Measurements from ENCODE around the gene SPDYE6.

- TF ChIP-seq, protein P1, sequence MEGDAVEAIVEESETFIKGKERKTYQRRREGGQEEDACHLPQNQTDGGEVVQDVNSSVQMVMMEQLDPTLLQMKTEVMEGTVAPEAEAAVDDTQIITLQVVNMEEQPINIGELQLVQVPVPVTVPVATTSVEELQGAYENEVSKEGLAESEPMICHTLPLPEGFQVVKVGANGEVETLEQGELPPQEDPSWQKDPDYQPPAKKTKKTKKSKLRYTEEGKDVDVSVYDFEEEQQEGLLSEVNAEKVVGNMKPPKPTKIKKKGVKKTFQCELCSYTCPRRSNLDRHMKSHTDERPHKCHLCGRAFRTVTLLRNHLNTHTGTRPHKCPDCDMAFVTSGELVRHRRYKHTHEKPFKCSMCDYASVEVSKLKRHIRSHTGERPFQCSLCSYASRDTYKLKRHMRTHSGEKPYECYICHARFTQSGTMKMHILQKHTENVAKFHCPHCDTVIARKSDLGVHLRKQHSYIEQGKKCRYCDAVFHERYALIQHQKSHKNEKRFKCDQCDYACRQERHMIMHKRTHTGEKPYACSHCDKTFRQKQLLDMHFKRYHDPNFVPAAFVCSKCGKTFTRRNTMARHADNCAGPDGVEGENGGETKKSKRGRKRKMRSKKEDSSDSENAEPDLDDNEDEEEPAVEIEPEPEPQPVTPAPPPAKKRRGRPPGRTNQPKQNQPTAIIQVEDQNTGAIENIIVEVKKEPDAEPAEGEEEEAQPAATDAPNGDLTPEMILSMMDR (conservative IDR thresholded peaks at IDR 0.05; ENCODE audit: low read depth in 2 of 2), result no peak
- TF ChIP-seq POLR2AphosphoS5 (IDR thresholded peaks at IDR 0.05; ENCODE audit: low read depth), result no peak
- TF ChIP-seq, protein P2, sequence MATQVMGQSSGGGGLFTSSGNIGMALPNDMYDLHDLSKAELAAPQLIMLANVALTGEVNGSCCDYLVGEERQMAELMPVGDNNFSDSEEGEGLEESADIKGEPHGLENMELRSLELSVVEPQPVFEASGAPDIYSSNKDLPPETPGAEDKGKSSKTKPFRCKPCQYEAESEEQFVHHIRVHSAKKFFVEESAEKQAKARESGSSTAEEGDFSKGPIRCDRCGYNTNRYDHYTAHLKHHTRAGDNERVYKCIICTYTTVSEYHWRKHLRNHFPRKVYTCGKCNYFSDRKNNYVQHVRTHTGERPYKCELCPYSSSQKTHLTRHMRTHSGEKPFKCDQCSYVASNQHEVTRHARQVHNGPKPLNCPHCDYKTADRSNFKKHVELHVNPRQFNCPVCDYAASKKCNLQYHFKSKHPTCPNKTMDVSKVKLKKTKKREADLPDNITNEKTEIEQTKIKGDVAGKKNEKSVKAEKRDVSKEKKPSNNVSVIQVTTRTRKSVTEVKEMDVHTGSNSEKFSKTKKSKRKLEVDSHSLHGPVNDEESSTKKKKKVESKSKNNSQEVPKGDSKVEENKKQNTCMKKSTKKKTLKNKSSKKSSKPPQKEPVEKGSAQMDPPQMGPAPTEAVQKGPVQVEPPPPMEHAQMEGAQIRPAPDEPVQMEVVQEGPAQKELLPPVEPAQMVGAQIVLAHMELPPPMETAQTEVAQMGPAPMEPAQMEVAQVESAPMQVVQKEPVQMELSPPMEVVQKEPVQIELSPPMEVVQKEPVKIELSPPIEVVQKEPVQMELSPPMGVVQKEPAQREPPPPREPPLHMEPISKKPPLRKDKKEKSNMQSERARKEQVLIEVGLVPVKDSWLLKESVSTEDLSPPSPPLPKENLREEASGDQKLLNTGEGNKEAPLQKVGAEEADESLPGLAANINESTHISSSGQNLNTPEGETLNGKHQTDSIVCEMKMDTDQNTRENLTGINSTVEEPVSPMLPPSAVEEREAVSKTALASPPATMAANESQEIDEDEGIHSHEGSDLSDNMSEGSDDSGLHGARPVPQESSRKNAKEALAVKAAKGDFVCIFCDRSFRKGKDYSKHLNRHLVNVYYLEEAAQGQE (IDR thresholded peaks at IDR 0.05; ENCODE audit: unreplicated experiment), result no peak
Observed at GRCh38 chr7:102389810-102390209, 33.6 kb upstream of the SPDYE6 start.

All from GM23338 (cell line).